Measurements from ENCODE around the gene POLD1.
"Not testable (repeated sequence)": the region's sequence is repeated elsewhere in the genome, so short reads cannot be mapped to it uniquely, and the experiment has no call there.

POLD1 gene

DNA sequence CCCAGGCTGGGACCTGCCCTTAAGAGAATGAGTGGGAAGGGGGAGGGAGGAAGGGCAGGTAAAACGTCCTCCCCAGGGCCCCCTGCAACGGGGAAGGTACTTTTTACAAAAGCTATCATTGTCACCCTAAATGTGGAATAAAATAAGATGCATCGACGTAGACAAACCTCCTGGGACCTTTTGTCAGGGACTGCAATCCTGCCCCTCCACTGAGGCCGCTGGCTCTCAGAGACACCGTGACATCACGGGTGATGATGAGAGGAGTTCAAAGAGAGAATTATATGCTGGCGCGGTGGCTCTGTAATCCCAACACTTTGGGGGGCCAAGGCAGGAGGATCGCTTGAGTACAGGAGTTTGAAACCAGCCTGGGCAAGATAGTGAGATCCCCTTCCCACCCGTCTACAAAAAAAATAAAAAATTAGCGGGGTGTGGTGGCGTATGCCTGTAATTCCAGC lies 46.8 kb downstream of the POLD1 start:
- Mint-ChIP-seq H3K27me3 (no peaks in the 10 kb centered on the region), H3K36me3 (peaks cover 23% of the 10 kb centered on the region), H3K9me3 (no peaks in the 10 kb centered on the region), H3K4me3 (peak overlapping the region; percentile 89), H3K4me1 (peaks cover 78% of the 10 kb centered on the region), H3K27ac (peak overlapping the region; percentile 94)
- peak; percentile 58 for ATAC-seq

DNA sequence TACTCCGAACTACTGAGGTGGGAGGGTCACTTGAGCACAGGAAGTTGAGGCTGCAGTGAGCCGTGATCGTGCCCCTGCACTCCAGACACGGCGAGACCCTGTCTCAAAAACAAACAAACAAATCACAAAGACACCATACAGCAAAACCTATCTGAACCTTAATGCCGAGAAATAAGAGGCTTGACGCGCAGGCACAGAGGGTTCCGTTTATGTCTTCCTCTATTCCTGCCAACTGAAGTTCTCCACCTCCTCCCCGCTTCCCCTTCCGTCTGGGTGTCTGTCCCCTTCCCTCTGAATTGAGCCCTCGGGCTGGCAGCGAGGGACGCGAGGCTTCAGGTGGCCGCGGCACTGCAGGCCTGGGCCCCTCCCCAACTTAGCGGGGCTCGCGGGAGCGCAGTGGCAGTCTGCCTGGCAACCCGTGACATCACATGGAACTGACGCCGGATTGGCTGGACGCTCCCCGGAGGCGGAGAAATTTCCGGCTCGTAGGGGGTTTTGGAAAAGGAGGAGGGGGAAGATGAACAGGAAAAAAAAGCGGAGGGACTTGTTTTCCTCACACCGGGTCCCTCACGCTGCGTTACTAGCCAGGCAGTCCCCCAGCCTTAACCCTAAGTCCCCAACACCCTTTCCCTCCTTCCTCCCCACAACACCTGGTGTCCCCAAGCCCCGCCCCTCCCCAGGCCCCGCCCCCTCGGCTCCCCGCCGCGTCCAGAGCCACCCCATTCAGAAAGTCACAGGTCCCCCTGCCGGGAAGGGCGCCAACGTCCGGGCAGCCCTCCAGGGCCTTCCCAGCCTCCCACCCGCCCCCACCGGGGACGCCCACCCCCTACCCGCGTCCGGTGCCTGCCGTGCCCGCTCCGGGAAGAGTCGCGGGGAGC lies 47.4 kb downstream of the POLD1 start:
- ATAC-seq, result peak; percentile 81
- Mint-ChIP-seq H3K9me3 (no peaks in the 10 kb centered on the region), H3K36me3 (peaks cover 19% of the 10 kb centered on the region), H3K4me1 (peaks cover 76% of the 10 kb centered on the region), H3K27me3 (no peaks in the 10 kb centered on the region), H3K4me3 (peak overlapping the region; percentile 89), H3K27ac (peak overlapping the region; percentile 94)

DNA sequence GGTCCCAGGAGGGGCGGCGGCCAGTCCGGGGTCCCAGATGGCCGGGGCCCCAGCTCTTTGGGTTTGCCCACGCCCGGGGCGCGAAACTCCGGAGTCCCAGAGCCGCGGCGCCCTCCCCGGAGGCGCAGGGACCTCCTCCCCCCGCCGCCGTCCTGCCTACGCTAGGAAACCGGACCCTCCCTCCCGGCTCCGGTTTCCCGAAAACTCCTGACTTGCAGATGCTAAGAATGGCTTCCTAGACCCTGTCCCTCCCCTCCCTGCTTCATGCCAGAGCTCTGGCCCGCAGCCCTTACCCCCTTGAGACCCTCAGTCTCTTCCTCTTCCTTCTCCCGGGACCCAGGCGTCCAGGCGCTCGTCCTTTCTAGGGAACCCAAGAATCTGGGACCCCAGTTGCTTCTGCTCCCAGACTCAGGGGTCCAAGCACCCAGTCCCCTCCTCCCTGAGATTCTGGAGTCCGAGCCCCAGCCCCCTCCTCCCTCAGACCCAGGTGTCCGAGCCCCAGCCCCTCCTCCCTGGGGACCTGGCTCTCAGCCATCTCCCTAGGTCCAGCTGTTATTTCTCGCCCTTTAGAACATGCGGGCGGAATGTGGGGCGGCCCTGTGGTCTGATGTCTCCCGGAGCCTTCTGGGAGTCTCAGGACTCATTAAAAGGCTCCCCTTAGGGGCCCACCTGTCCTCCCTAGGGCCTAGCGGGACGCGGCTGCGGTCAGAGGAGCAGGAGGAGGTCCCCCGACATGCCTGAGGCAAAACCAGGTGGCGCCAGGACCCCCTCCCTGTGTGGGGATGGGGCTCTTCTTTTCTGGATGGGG lies 48.3 kb downstream of the POLD1 start, which contains the start of gene MYBPC2:
Gene MYBPC2, plus strand, starts transcription at position 672 of the 808 bp plus-strand sequence. Its CDS starts 62 bp downstream, at position 734.
- peaks cover 18% of the 10 kb centered on the region for H3K36me3 Mint-ChIP-seq
- H3K9me3 Mint-ChIP-seq, result no peaks in the 10 kb centered on the region
- no peaks in the 10 kb centered on the region for H3K27me3 Mint-ChIP-seq
- H3K27ac Mint-ChIP-seq, result peak within 1 kb of the TSS; percentile 94
- H3K4me1 Mint-ChIP-seq, result peaks cover 78% of the 10 kb centered on the region
- peak within 1 kb of the TSS; percentile 89 for H3K4me3 Mint-ChIP-seq
- ATAC-seq, result peak; percentile 3

DNA sequence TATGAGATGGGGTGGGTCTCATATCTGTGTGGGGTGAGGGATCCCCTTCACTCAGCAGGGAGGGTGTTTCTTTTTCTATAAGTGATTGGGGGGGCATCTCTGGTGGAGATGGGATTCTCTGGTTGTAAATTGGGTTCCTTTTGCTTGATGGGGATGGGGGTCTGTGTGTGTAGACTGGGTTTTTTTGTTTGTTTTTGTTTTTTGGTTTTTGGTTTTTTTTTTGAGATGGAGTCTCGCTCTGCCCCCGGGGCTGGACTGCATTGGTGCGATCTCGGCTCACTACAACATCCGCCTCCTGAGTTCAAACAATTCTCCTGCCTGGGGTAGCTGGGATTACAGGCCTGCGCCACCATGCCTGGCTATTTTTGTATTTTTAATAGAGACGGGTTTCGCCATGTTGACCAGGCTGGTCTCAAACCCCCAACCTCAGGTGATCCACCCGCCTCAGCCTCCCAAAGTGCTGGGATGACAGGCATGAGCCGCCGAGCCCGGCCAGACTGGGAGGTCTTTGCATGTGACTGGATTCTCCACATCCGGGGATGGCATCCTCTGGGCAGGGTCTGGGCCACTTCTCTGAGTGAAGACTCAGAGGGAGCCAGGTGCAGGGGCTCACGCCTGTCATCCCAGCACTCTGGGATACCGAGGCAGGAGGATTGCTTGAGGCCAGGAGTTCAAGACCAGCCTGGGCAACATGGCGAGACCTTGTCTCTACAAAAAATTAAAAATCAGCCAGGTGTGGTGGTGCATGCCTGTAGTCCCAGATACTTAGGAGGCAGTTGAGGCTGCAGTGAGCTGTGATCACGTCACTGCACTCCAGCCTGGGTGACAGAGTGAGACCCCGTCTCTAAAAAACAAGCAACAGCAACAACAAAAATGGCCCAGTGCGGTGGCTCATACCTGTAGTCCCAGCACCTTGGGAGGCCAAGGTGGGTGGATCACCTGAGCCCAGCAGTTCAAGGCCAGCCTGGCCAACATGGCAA lies 49.3 kb downstream of the POLD1 start:
- ATAC-seq, result no peak
- H3K36me3 Mint-ChIP-seq, result peaks cover 11% of the 10 kb centered on the region
- peaks cover 4% of the 10 kb centered on the region for H3K9me3 Mint-ChIP-seq
- peak overlapping the region; percentile 94 for H3K27ac Mint-ChIP-seq
- H3K27me3 Mint-ChIP-seq, result no peaks in the 10 kb centered on the region
- peaks cover 67% of the 10 kb centered on the region for H3K4me1 Mint-ChIP-seq
- H3K4me3 Mint-ChIP-seq, result peak overlapping the region; percentile 89

DNA sequence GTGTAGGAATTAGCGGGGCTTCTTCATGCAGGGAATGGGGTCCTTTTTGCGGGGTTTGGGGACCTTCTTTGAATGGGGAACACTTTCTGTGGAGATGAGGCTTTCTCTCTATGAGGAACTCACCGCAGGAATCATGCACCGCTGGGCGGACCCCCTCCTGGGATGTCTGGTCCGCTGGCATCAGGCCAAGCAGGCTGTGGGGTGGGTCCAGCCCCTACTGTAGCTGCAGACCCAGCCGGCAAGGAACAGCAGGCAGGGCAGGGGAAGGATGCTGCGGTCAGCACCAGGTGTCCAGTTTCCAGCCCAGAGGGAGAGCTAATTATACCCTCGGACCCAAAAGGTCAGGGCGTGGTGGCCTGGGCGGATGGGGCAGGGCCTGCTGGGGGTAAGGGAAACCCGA lies 50.4 kb downstream of the POLD1 start:
- Mint-ChIP-seq H3K4me1 (peaks cover 57% of the 10 kb centered on the region), H3K9me3 (peaks cover 6% of the 10 kb centered on the region), H3K36me3 (peaks cover under 1% of the 10 kb centered on the region), H3K4me3 (peak overlapping the region; percentile 16), H3K27me3 (no peaks in the 10 kb centered on the region), H3K27ac (peak overlapping the region; percentile 94)
- ATAC-seq, result no peak

DNA sequence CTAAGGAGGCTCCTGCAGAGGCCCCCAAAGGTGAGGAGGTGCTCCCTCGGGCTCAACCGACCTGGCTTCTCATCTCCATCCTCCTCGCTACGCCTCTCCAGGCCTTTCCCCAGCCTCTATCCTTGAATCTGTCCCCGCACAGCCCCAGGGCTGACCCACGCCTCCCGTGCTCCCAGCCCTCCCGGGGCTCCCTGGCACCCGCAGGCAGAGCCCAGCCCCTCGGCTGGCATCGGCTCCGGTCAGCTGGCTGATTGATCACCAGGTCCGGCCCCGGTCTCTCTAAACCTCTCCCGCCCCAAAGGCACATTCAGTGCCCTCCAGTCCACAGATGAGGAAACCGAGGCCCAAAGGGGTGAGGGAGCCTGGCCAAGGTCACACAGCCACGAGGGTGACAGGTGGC lies 51.1 kb downstream of the POLD1 start:
- H3K4me3 Mint-ChIP-seq, result no peak overlapping the region
- no peaks in the 10 kb centered on the region for H3K27me3 Mint-ChIP-seq
- peaks cover 6% of the 10 kb centered on the region for H3K9me3 Mint-ChIP-seq
- peaks cover 50% of the 10 kb centered on the region for H3K4me1 Mint-ChIP-seq
- no peak for ATAC-seq
- H3K36me3 Mint-ChIP-seq, result no peaks in the 10 kb centered on the region
- no peak overlapping the region for H3K27ac Mint-ChIP-seq

DNA sequence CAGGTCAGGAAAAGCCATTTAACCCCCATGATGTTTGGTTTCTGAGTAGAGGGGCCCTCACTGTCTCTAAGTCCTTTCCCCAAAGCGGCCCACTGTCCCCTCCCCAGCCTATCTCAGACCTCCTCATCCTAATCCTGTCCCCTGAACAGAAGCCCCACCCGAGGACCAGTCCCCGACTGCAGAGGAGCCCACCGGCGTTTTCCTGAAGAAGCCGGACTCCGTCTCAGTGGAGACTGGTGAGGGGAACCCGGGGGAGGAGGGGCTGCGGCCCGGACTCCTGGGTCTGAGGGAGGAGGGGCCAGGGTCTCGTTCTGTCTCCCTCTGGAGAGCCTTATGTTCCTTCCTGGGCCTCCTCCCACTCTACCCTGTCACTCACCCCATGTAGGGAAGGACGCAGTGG lies 51.5 kb downstream of the POLD1 start:
- no peaks in the 10 kb centered on the region for H3K36me3 Mint-ChIP-seq
- peaks cover 6% of the 10 kb centered on the region for H3K9me3 Mint-ChIP-seq
- no peak overlapping the region for H3K4me3 Mint-ChIP-seq
- H3K27me3 Mint-ChIP-seq, result no peaks in the 10 kb centered on the region
- peaks cover 46% of the 10 kb centered on the region for H3K4me1 Mint-ChIP-seq
- H3K27ac Mint-ChIP-seq, result peak overlapping the region; percentile 38
- ATAC-seq, result no peak

DNA sequence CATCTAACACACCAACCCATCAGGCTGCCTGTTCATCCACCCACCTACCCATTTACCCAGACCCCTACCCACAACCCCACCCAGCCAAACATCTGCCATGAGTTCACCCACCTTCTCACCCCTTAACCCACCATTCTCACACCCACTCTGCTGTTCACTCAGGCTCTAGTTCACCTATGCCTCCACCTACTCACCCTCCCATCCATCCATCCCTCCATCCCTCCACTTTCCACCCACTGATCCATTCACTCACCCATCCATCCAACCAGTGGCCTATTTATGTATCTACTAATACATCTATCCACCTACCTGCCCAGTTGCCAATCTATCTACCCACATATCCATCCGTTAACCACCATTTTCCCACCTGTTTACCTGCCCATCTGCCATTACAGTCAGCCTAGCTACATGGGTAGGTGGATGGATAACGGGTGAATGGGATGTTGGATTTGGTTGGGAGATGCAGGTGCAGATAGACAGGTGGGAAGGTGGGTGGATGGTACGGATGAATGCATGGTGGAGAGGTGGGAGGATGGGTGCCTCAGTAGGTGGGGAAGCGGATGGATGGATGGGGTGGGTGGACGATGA lies 53.8 kb downstream of the POLD1 start:
- H3K27me3 Mint-ChIP-seq, result no peaks in the 10 kb centered on the region
- H3K9me3 Mint-ChIP-seq, result peaks cover 6% of the 10 kb centered on the region
- H3K36me3 Mint-ChIP-seq, result no peaks in the 10 kb centered on the region
- H3K4me3 Mint-ChIP-seq, result no peak overlapping the region
- H3K4me1 Mint-ChIP-seq, result peaks cover 26% of the 10 kb centered on the region
- no peak for ATAC-seq
- no peak overlapping the region for H3K27ac Mint-ChIP-seq

DNA sequence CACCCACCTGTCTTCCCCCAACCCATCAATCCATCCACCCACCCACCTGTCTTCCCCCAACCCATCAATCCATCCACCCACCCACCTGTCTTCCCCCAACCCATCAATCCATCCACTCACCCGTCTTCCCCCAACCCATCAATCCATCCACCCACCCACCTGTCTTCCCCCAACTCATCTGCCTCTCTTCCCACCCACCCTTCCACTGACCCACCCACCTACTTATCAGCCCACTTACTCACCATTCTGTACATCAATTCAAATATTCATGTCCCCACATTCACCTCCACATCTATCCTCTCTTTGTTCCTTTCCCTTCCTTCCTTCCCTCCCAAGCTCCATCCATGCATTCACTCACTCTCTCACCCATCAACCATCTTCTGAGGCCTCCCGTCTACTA lies 55.0 kb downstream of the POLD1 start:
- not testable (repeated sequence) for H3K27me3 Mint-ChIP-seq, H3K27ac Mint-ChIP-seq, H3K4me3 Mint-ChIP-seq, H3K9me3 Mint-ChIP-seq, H3K36me3 Mint-ChIP-seq, ATAC-seq
- peaks cover 14% of the 10 kb centered on the region for H3K4me1 Mint-ChIP-seq

DNA sequence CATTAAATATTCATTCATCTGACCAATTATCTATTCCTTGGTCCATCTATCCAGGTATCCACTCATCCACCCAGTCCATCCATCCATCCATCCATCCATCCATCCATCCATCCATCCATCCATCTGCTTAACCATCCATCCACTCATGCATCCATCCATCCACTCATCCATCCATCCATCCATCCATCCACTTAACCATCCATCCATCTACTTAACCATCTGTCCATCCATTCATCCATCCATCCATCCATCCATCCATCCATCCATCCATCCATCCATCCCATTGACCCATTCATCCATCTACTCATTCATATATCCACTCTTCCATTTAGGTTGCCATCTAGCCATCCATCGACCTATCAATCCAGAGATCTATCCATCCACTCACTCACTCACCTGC lies 59.9 kb downstream of the POLD1 start:
- no peaks in the 10 kb centered on the region for H3K4me1 Mint-ChIP-seq
- ATAC-seq, result no peak
- peaks cover 11% of the 10 kb centered on the region for H3K9me3 Mint-ChIP-seq
- H3K36me3 Mint-ChIP-seq, result no peaks in the 10 kb centered on the region
- no peak overlapping the region for H3K27ac Mint-ChIP-seq
- no peak overlapping the region for H3K4me3 Mint-ChIP-seq
- H3K27me3 Mint-ChIP-seq, result no peaks in the 10 kb centered on the region

DNA sequence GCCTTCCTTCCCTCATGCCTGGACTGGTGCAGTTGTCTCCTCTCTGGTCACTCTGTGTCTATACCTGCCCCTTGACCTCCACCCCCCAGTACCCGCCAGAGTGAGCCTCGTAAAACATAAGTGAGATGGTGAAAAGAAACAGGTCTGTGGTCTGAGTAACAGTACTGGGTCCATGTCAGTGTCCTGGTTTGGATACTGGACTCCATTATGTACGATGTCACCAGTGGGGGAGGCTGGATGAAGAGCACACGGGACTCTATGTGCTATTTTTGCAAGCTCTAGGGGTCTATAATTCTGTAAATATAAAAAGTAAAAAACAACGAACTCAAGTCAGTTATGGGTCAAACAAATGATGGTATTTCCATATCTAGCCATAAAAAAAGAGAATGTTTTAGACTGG lies 62.9 kb downstream of the POLD1 start:
- H3K27me3 Mint-ChIP-seq, result no peaks in the 10 kb centered on the region
- no peak for ATAC-seq
- no peaks in the 10 kb centered on the region for H3K36me3 Mint-ChIP-seq
- no peak overlapping the region for H3K4me3 Mint-ChIP-seq
- peaks cover 8% of the 10 kb centered on the region for H3K9me3 Mint-ChIP-seq
- H3K4me1 Mint-ChIP-seq, result no peaks in the 10 kb centered on the region
- no peak overlapping the region for H3K27ac Mint-ChIP-seq

DNA sequence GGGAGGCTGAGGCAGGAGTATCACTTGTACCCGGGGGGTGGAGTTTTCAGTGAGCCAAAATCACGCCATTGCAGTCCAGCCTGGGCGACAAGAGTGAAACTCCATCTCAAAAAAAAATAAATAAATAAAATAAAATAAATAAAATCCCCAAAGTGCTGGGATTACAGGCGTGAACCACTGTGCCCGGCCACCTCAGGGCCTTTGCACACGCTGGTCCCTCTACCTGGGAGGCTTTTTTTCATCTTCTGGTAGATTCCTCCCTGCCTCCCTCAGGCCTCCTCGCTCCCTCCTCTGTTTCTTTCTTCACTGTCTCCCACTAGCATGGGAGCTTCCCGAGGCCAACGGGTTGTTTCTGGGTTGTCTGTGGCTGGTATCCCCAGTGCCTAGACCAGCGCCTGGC lies 63.6 kb downstream of the POLD1 start:
- H3K27me3 Mint-ChIP-seq, result no peaks in the 10 kb centered on the region
- H3K9me3 Mint-ChIP-seq, result peaks cover 8% of the 10 kb centered on the region
- no peak overlapping the region for H3K4me3 Mint-ChIP-seq
- ATAC-seq, result no peak
- H3K4me1 Mint-ChIP-seq, result no peaks in the 10 kb centered on the region
- no peaks in the 10 kb centered on the region for H3K36me3 Mint-ChIP-seq
- no peak overlapping the region for H3K27ac Mint-ChIP-seq

DNA sequence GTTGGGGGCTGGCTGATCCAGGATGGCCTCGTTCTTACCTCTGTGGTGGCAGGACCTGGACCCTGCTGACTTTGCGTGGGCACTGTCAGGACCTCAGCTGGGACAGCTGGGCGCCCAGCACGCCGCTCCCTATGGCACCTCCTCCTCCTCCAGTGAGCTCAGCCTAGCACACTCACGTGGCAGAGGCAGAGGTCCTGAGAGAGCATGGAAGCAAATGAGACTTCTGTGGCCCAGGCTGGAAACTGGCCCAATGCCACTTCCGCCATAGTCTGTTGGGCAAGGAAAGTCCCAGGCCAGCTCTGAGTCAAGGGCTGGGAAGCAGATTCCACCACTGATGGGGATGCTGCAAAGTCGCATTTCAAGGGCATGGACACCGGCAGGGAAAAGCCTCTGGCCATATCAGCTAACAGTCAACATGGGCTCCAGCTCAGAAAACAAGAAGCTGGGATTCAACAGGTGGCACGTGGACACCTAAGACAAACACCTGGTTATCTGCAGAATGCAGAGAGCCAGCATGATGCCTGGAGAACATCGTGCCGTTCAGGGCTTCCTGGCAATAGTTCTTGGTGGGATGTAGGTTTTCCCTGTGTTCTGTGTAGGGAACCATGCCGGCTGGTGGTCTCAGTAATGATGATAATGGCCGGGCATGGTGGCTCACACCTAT lies 65.2 kb downstream of the POLD1 start:
- Mint-ChIP-seq H3K36me3 (no peaks in the 10 kb centered on the region), H3K4me1 (no peaks in the 10 kb centered on the region), H3K27ac (no peak overlapping the region), H3K9me3 (peaks cover 3% of the 10 kb centered on the region), H3K4me3 (no peak overlapping the region), H3K27me3 (no peaks in the 10 kb centered on the region)
- no peak for ATAC-seq
